Bronchial epithelial cell (primary cell): ENCODE data around the gene RETSAT. TPM values are rescaled to one million over a fixed set of nuclear protein-coding genes. Genes with fewer than 3 reads are reported as not detected.
"Not testable (repeated sequence)": the region's sequence is repeated elsewhere in the genome, so short reads cannot be mapped to it uniquely, and the experiment has no call there.

Experiments
- DNase-seq: peaks from one replicate; pipeline ENCODE4 v3.0.0-alpha.2; 2010; ENCODE audit warnings: low read depth
- FAIRE-seq: peaks from 2 replicates; lab custom pipeline; 2011; peaks lifted over from hg19 to GRCh38; lab: Jason Lieb, UNC
- H3K27me3 ChIP-seq: 2 replicates; pipeline ENCODE4 v1.5.1; 2011; ENCODE audit warnings: low read length; ENCODE audit not compliant: control insufficient read depth, insufficient read depth
- H3K36me3 ChIP-seq: 2 replicates; pipeline ENCODE4 v1.5.1; 2011; ENCODE audit warnings: low read length; ENCODE audit not compliant: control insufficient read depth, insufficient read depth
- H3K4me3 ChIP-seq: 2 replicates; pipeline ENCODE4 v1.5.1; 2011; ENCODE audit warnings: mild to moderate bottlenecking, low read depth, low read length, control low read depth
- CTCF ChIP-seq: IDR thresholded peaks from 2 replicates; pipeline ENCODE4 v1.5.1; 2011; ENCODE audit warnings: mild to moderate bottlenecking, moderate library complexity, low read length, control low read depth, inconsistent platforms; ENCODE audit not compliant: insufficient read depth, severe bottlenecking
- total RNA-seq: library from RNA; depleted of rRNA; stranded (reverse); fragments of >200 nt; gene quantifications from 2 replicates; pipeline ENCODE4 v1.2.1, GENCODE V29; 2014

Gene RETSAT
- total RNA-seq, 1 donor from 2014 or later = 79.2 TPM

GRCh38 chr2:85327822-85328617, 26.3 kb downstream of the RETSAT start, which contains the start of gene TGOLN2:
Gene TGOLN2, minus strand, starts transcription at chr2:85327989. Its CDS starts 27 bp downstream, at chr2:85327962.
- DNase-seq (peak; percentile 77), FAIRE-seq (no peak)
- Histone ChIP-seq H3K27me3 (no peaks in the 10 kb centered on the region), H3K4me3 (peak within 1 kb of the TSS; percentile 85), H3K36me3 (peaks cover 6% of the 10 kb centered on the region)
- no peak for TF ChIP-seq CTCF

DNA sequence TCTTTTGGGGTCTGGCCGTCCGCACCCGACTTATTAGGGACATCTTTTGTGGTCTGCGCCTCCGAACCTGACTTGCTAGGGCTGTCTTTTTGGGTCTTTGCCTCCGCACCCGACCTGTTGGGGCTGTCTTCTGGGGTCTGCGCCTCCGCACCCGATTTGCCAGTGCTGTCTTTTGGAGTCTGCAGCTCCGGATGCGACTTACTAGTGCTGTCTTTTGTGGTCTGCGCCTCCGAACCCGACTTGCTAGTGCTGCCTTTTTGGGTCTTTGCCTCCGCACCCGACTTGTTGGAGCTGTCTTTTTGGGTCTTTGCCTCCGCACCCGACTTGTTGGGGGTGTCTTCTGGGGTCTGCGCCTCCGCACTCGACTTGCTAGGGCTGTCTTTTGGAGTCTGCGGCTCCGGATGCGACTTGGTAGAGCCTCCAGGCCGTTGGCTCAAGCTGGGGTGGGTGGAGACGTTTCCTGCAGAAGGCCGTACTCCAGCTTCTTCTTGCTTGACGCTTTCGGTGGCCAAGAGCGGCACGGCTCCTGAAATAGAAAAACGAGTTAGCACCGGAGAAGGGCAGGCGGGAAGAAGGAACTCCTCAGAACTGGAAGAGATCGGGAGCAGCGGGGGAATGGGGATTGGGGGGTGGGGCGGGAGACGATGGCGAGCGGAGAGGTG, 27.0 kb downstream of the RETSAT start:
- Histone ChIP-seq H3K27me3 (no peaks in the 10 kb centered on the region), H3K36me3 (peaks cover 6% of the 10 kb centered on the region), H3K4me3 (peak overlapping the region; percentile 85)
- peak; percentile 43 for DNase-seq
- no peak for TF ChIP-seq CTCF
- no peak for FAIRE-seq

DNA sequence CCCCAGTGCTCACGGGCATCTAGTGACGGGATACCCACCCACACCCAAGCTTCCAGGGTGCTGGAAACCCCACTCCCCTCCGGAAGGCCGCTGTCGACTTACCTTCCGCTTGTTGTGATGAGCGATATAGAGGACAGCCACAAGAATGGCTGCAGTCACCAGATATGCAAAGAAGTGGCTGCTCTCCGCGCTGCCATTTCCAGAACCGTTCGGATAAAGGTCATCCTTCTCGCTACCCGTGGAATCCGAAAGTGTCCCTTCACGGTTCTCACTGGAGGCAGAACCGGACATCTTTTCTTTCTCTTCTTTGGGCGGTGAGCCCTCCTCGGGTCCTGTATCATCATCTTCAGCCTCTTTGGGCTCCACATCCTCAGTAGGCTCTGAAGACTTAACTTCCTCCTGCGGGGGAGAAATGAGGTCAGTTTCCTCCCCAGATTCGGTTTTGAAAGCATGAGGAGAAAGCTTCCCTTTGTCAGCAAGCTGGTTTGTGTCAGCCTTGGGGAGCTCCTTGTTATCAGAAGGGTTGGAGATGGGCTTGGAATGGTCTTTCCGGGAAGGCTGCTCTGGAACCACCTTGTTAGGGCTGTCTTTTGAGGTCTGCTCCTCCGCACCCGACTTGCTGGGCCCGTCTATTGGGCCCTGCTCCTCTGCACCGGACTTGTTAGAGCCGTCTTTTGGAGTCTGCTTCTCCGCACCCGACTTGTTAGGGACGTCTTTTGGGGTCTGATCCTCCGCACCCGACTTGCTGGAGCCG, 27.7 kb downstream of the RETSAT start:
- no peak for FAIRE-seq
- peaks cover 10% of the 10 kb centered on the region for H3K36me3 ChIP-seq
- TF ChIP-seq CTCF = no peak
- peak overlapping the region; percentile 85 for H3K4me3 ChIP-seq
- DNase-seq = peak; percentile 33
- no peaks in the 10 kb centered on the region for H3K27me3 ChIP-seq

DNA sequence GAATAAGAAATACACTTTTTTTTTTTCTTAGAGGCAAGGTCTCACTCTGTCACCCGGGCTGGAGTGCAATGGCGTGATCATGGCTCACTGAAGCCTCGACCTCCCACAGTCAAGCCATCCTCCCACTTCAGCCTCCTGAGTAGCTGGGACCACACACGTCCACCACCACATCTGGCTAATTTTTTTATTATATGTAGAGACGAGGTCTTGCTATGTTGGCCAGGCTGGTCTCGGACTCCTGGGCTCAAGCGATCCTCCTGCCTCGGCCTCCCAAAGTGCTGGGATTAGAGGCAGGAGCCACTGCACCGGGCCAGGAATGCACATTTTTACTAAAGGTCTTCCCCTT, 28.9 kb downstream of the RETSAT start:
- TF ChIP-seq CTCF = no peak
- Histone ChIP-seq H3K36me3 (peaks cover 15% of the 10 kb centered on the region), H3K27me3 (no peaks in the 10 kb centered on the region), H3K4me3 (peak overlapping the region; percentile 85)
- no peak for FAIRE-seq
- no peak for DNase-seq

- H3K27me3 ChIP-seq = no peaks in the 10 kb centered on the region
- no peak for TF ChIP-seq CTCF
- FAIRE-seq (no peak), DNase-seq (peak; percentile 55)
- peaks cover 15% of the 10 kb centered on the region for H3K36me3 ChIP-seq
- H3K4me3 ChIP-seq = peak overlapping the region; percentile 85
These were observed 29.5 kb downstream of the RETSAT start for GRCh38 chr2:85324639-85325465.

DNA sequence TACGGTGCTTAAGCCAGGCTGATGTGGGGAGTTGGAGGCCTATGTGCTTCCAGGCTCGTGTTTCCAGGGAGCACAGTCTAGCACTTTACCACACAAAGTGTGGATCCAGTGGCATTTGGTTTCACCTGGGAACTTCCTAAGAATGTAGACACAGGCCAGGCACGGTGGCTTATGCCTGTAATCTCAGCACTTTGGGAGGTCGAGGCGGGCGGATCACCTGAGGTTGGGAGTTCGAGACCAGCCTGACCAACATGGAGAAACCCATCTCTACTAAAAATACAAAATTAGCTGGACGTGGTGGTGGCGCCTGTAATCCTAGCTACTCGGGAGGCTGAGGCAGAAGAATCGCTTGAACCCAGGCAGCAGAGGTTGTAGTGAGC, 30.4 kb downstream of the RETSAT start:
- not testable (repeated sequence) for FAIRE-seq, DNase-seq, H3K27me3 ChIP-seq, H3K4me3 ChIP-seq
- H3K36me3 ChIP-seq = peaks cover 19% of the 10 kb centered on the region
